Caki2 (cell line): Measurements from ENCODE around the gene UBXN2A. TPM values are rescaled to one million over a fixed set of nuclear protein-coding genes. Genes with fewer than 3 reads are reported as not detected.

Experiments used
- DNase-seq: peaks from one replicate; pipeline ENCODE4 v3.0.0-alpha.2; 2015; ENCODE audit warnings: low read depth
- in situ Hi-C: cut with HindIII; loops from 2 replicates; pipeline ENCODE4 v1.10.0; 2016; ENCODE audit warnings: low sequenced_read_pairs, low pct_unique_long_range_greater_than_20kb, mixed read lengths
- total RNA-seq: library from RNA; depleted of rRNA; stranded (reverse); fragments of >200 nt; shearing (Covaris generic); gene quantifications from 2 replicates; pipeline ENCODE4 v1.2.3, GENCODE V29; 2014; ENCODE audit warnings: low replicate concordance; rRNA removed

Gene UBXN2A
- total RNA-seq, 1 experiment from 2014 or later: 16.0 TPM

GRCh38 chr2:24051833-24052232, 111.6 kb downstream of the UBXN2A start:
- in situ Hi-C loops: no loop called here
- no peak for DNase-seq

GRCh38 chr2:24052951-24053350, 112.7 kb downstream of the UBXN2A start:
- DNase-seq: no peak
- in situ Hi-C loops: no loop called here

Other genes starting within 250 kb of the UBXN2A start
- 2.0 and 5.7 TPM in 2 replicates for gene ATAD2B, start 13.3 kb upstream of the UBXN2A start, total RNA-seq
- gene MFSD2B, start 69.6 kb downstream of the UBXN2A start, total RNA-seq: not detected in 2 replicates
- gene WDCP, start 106.9 kb downstream of the UBXN2A start, total RNA-seq: 10.0 and 10.6 TPM in 2 replicates
- 8.2 and 12.5 TPM in 2 replicates for gene FKBP1B, start 109.3 kb downstream of the UBXN2A start, total RNA-seq
- gene SF3B6, start 135.9 kb downstream of the UBXN2A start, total RNA-seq: 239 and 275 TPM in 2 replicates
- 168 and 185 TPM in 2 replicates for gene TP53I3, start 144.4 kb downstream of the UBXN2A start, total RNA-seq
- 0.57 TPM in 1 of 2 replicates, not detected in the other for gene PFN4, start 182.9 kb downstream of the UBXN2A start, total RNA-seq
- gene FAM228B, start 183.0 kb downstream of the UBXN2A start, total RNA-seq: 12.1 and 15.0 TPM in 2 replicates
- 1.5 TPM in 1 of 2 replicates, not detected in the other for gene FAM228A, start 234.6 kb downstream of the UBXN2A start, total RNA-seq